ENCODE results near the gene SPATA7. TPM values are rescaled to one million over a fixed set of nuclear protein-coding genes. Genes with fewer than 3 reads are reported as not detected.

Gene SPATA7
- total RNA-seq, 1 experiment from 2014 or later, result 3.7 TPM

DNA sequence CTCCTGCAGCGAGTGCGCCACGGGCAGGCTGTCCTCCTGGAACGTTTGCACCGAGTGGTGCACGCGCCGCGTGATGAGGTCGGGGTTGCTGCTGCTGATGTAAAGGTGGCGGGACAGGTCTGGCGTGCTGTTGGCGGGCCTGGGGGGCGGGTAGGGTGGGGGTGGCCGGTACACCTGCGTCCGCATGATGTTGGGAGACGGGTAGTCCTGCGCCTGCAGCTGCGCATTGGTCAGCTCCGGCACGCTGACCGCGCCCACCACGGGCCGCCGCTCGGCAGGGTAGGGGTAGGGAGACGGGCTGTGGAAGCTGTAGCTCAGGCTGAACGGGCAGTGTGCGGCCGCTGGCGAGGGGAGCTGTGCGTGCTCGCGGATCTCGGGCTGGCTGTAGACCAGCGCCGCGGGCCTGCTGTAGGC lies 94.1 kb downstream of the SPATA7 start:
- BruUV-seq (replicated peaks), result no TSS peak
- Mint-ChIP-seq H3K36me3 (ENCODE audit: insufficient read depth, unreplicated experiment) (peaks cover 54% of the 10 kb centered on the region), H3K27me3 (ENCODE audit: insufficient read depth, unreplicated experiment) (no peaks in the 10 kb centered on the region), H3K27ac (ENCODE audit: low read depth, unreplicated experiment) (no peak overlapping the region), H3K4me1 (ENCODE audit: insufficient read depth, unreplicated experiment) (no peaks in the 10 kb centered on the region), H3K9me3 (ENCODE audit: unreplicated experiment) (no peaks in the 10 kb centered on the region), H3K4me3 (ENCODE audit: unreplicated experiment) (no peak overlapping the region)
- DNase-seq (ENCODE audit: unreplicated experiment), result no peak
- CTCF ChIA-PET, result interaction anchor here (1.5 kb wide), 1 partner anchor 42 kb away, joined by 3 read pairs; no protein-coding TSS in a partner anchor
- POLR2A ChIA-PET, result no interaction called here
- no peak for TF ChIP-seq CTCF (IDR thresholded peaks at IDR 0.05; ENCODE audit: unreplicated experiment)
- intact Hi-C loops (cut with micrococcal nuclease), result no loop called here

DNA sequence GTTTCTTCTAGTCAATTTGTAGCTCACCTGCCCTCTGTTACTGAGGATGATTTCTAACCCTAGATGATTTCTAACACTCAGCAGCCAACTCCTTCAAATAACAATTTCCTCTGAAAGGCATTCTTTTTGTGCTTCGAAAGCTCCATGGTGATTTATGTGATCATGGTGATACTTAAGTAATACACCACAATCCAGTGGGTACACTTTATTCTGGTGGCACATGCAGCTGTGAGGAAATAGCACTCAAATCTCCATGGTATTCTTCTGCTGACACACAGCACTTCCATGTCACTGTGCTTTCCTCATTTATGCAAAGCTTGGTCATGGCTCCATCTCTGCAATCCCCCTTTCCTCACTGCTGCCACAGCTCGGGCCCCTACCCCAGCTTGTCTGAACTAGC lies 95.6 kb downstream of the SPATA7 start:
- ChIA-PET CTCF (interaction anchor here (0.5 to 2.1 kb wide), 8 partner anchors 12 to 535 kb away, joined by 3 to 7 read pairs (median 4); no protein-coding TSS in a partner anchor), POLR2A (no interaction called here)
- no peak for DNase-seq (ENCODE audit: unreplicated experiment)
- Mint-ChIP-seq H3K4me1 (ENCODE audit: insufficient read depth, unreplicated experiment) (no peaks in the 10 kb centered on the region), H3K36me3 (ENCODE audit: insufficient read depth, unreplicated experiment) (peaks cover 54% of the 10 kb centered on the region), H3K27me3 (ENCODE audit: insufficient read depth, unreplicated experiment) (no peaks in the 10 kb centered on the region), H3K4me3 (ENCODE audit: unreplicated experiment) (no peak overlapping the region), H3K27ac (ENCODE audit: low read depth, unreplicated experiment) (peak overlapping the region; percentile 5), H3K9me3 (ENCODE audit: unreplicated experiment) (no peaks in the 10 kb centered on the region)
- TF ChIP-seq CTCF (IDR thresholded peaks at IDR 0.05; ENCODE audit: unreplicated experiment), result no peak
- intact Hi-C loops (cut with micrococcal nuclease), result no loop called here
- no TSS peak for BruUV-seq (replicated peaks)

DNA sequence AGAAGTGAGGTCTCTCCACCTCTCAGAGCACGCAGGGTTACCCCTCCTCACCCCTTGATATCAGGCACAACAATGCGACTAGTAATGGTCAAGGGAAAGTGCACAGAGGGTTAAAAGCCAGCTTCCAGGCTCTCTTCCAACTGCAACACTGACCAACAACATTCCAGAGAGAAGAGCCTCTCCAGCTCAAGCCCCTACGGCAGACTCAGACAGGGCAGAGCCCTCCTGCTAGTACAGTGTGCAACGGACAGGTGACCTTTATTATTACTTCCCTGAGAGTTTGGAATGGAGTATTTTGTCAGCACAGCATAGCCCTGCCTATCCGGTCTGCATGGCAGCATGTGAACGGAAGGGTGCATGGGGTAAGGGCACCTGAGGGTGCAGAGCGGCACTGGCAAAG lies 96.3 kb downstream of the SPATA7 start:
- intact Hi-C loops (cut with micrococcal nuclease), result no loop called here
- POLR2A ChIA-PET, result no interaction called here
- no peaks in the 10 kb centered on the region for H3K9me3 Mint-ChIP-seq (ENCODE audit: unreplicated experiment)
- DNase-seq (ENCODE audit: unreplicated experiment), result no peak
- no peaks in the 10 kb centered on the region for H3K27me3 Mint-ChIP-seq (ENCODE audit: insufficient read depth, unreplicated experiment)
- no TSS peak for BruUV-seq (replicated peaks)
- TF ChIP-seq CTCF (IDR thresholded peaks at IDR 0.05; ENCODE audit: unreplicated experiment), result no peak
- no peak overlapping the region for H3K4me3 Mint-ChIP-seq (ENCODE audit: unreplicated experiment)
- no peaks in the 10 kb centered on the region for H3K4me1 Mint-ChIP-seq (ENCODE audit: insufficient read depth, unreplicated experiment)
- CTCF ChIA-PET, result interaction anchor here (1.6 to 2.1 kb wide), 2 partner anchors 12 to 292 kb away, joined by 6 to 7 read pairs; no protein-coding TSS in a partner anchor
- H3K27ac Mint-ChIP-seq (ENCODE audit: low read depth, unreplicated experiment), result no peak overlapping the region
- peaks cover 54% of the 10 kb centered on the region for H3K36me3 Mint-ChIP-seq (ENCODE audit: insufficient read depth, unreplicated experiment)

DNA sequence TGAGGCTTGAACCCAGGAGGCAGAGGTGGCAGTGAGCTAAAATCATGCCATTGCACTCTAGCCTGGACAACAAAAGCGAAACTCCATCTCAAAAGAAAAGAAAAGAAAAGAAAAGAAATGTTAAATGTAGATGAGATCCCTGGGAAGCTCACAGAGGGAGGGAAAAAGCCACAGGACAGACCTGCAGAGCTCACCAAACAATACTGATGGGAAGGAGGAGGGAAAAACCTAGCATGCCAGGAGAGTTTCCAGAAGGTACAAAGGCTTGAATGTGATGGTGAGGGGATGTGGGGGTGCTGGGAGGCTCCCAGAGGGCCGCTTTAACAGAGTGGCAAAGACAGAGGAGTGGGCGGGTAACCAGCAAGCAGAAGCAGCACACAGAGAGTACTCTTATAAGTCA lies 97.1 kb downstream of the SPATA7 start:
- BruUV-seq (replicated peaks), result no TSS peak
- no peak overlapping the region for H3K4me3 Mint-ChIP-seq (ENCODE audit: unreplicated experiment)
- no peak overlapping the region for H3K27ac Mint-ChIP-seq (ENCODE audit: low read depth, unreplicated experiment)
- ChIA-PET POLR2A (no interaction called here), CTCF (interaction anchor here (0.7 to 2.1 kb wide), 3 partner anchors 11 to 1502 kb away, joined by 3 to 7 read pairs (median 3); no protein-coding TSS in a partner anchor)
- TF ChIP-seq CTCF (IDR thresholded peaks at IDR 0.05; ENCODE audit: unreplicated experiment), result no peak
- peaks cover 52% of the 10 kb centered on the region for H3K36me3 Mint-ChIP-seq (ENCODE audit: insufficient read depth, unreplicated experiment)
- H3K4me1 Mint-ChIP-seq (ENCODE audit: insufficient read depth, unreplicated experiment), result no peaks in the 10 kb centered on the region
- H3K9me3 Mint-ChIP-seq (ENCODE audit: unreplicated experiment), result no peaks in the 10 kb centered on the region
- DNase-seq (ENCODE audit: unreplicated experiment), result no peak
- no peaks in the 10 kb centered on the region for H3K27me3 Mint-ChIP-seq (ENCODE audit: insufficient read depth, unreplicated experiment)
- intact Hi-C loops (cut with micrococcal nuclease), result no loop called here

Other genes starting within 250 kb of the SPATA7 start
- not detected in 2 replicates for gene KCNK10, start 62.4 kb upstream of the SPATA7 start, total RNA-seq (2022)
- 15.7 and 18.1 TPM in 2 replicates for gene PTPN21, start 169.3 kb downstream of the SPATA7 start, total RNA-seq (2022)
- gene ZC3H14, start 177.4 kb downstream of the SPATA7 start, total RNA-seq (2022), result 64.5 and 72.6 TPM in 2 replicates

Data from MCF 10A (cell line).